ENCODE measurements around the gene NAB1.

Gene NAB1

GRCh38 chr2:190718652-190719526 is 70.0 kb downstream of the NAB1 start:
- H3K9me3 ChIP-seq (replicated peaks; ENCODE audit: low read length) = no peaks in the 10 kb centered on the region
- no peaks in the 10 kb centered on the region for H3K36me3 ChIP-seq (ENCODE audit: insufficient read depth, low read length)
- H3K4me1 ChIP-seq (ENCODE audit: control insufficient read depth, insufficient read depth, low read length) = peaks cover 10% of the 10 kb centered on the region
- H3K4me3 ChIP-seq (ENCODE audit: low read length) = no peak overlapping the region
- peaks cover 4% of the 10 kb centered on the region for H3K27me3 ChIP-seq (ENCODE audit: control insufficient read depth, insufficient read depth, low read length)
- peak overlapping the region; percentile 63 for H3K4me2 ChIP-seq (ENCODE audit: low read length)
- no peak overlapping the region for H3K9ac ChIP-seq (ENCODE audit: low read depth, low read length)

DNA sequence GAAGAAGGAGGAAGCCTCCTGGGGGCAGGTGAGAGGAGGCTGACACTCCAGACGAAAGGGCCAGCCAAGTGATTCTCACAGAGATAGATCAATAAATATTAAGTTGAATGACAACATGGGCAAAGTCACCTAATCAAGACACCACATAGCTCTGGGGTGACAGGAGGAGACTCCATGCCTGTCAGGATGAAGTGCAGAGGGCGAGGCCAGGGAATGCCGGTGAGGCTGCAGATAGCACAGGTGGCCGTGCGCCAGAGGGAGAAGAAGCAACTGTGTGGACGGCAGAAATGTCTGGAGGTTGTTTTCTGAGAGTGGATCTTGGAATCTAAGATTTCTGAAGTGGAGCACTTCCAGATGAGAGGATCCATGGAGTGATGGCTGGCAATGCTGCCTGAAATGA is 71.4 kb downstream of the NAB1 start:
- Histone ChIP-seq H3K36me3 (ENCODE audit: insufficient read depth, low read length) (no peaks in the 10 kb centered on the region), H3K9me3 (replicated peaks; ENCODE audit: low read length) (no peaks in the 10 kb centered on the region), H3K4me1 (ENCODE audit: control insufficient read depth, insufficient read depth, low read length) (peaks cover 10% of the 10 kb centered on the region), H3K27me3 (ENCODE audit: control insufficient read depth, insufficient read depth, low read length) (peaks cover 4% of the 10 kb centered on the region), H3K4me3 (ENCODE audit: low read length) (no peak overlapping the region), H3K9ac (ENCODE audit: low read depth, low read length) (no peak overlapping the region), H3K4me2 (ENCODE audit: low read length) (no peak overlapping the region)

DNA sequence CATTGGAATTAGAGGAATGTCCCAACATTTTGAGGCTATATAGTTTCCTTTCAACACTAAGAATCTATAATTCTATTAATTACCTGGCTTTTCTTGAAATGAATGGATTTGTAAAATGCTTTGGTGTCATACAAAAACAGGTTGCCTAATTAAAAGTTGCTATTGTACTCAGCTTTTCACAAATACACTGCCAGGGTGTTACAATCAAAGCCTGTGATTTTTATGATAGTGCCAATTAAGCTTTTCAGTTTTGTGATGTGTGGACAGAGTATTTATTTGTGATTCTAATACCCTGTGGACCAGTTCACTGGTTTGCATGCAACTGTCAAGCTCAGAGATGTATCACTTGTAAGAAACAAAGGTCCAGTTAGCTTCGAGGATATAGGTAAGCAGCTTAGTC is 71.8 kb downstream of the NAB1 start:
- Histone ChIP-seq H3K9me3 (replicated peaks; ENCODE audit: low read length) (no peaks in the 10 kb centered on the region), H3K4me1 (ENCODE audit: control insufficient read depth, insufficient read depth, low read length) (peaks cover 10% of the 10 kb centered on the region), H3K27me3 (ENCODE audit: control insufficient read depth, insufficient read depth, low read length) (peaks cover 4% of the 10 kb centered on the region), H3K4me3 (ENCODE audit: low read length) (no peak overlapping the region), H3K36me3 (ENCODE audit: insufficient read depth, low read length) (no peaks in the 10 kb centered on the region), H3K4me2 (ENCODE audit: low read length) (no peak overlapping the region), H3K9ac (ENCODE audit: low read depth, low read length) (no peak overlapping the region)

- Histone ChIP-seq H3K4me2 (ENCODE audit: low read length) (no peak overlapping the region), H3K27me3 (ENCODE audit: control insufficient read depth, insufficient read depth, low read length) (peaks cover 7% of the 10 kb centered on the region), H3K4me3 (ENCODE audit: low read length) (no peak overlapping the region), H3K9me3 (replicated peaks; ENCODE audit: low read length) (no peaks in the 10 kb centered on the region), H3K36me3 (ENCODE audit: insufficient read depth, low read length) (no peaks in the 10 kb centered on the region), H3K4me1 (ENCODE audit: control insufficient read depth, insufficient read depth, low read length) (peaks cover 10% of the 10 kb centered on the region), H3K9ac (ENCODE audit: low read depth, low read length) (no peak overlapping the region)
Measured at GRCh38 chr2:190722061-190722759, 73.3 kb downstream of the NAB1 start.

DNA sequence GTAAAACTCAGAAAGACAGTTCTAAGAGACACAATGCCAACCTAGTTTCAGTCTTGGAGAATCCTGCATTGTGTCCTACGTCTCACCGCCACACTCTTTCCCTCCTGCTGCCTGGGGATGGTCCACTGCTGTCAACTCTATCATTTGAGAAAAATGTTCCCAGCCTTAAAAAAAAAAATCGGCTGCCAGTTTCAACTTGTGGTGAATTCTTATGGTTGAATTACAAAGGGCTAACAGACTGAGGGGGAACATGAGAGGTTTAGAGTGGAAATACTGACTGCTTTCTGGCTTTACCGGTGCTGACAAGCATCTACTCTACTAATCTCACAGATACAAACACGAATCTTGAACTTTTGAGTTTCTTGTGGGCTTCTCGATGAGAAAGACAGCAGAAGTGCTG is 74.0 kb downstream of the NAB1 start:
- H3K36me3 ChIP-seq (ENCODE audit: insufficient read depth, low read length) = no peaks in the 10 kb centered on the region
- no peak overlapping the region for H3K9ac ChIP-seq (ENCODE audit: low read depth, low read length)
- peaks cover 10% of the 10 kb centered on the region for H3K4me1 ChIP-seq (ENCODE audit: control insufficient read depth, insufficient read depth, low read length)
- peaks cover 7% of the 10 kb centered on the region for H3K27me3 ChIP-seq (ENCODE audit: control insufficient read depth, insufficient read depth, low read length)
- no peaks in the 10 kb centered on the region for H3K9me3 ChIP-seq (replicated peaks; ENCODE audit: low read length)
- no peak overlapping the region for H3K4me3 ChIP-seq (ENCODE audit: low read length)
- no peak overlapping the region for H3K4me2 ChIP-seq (ENCODE audit: low read length)

GRCh38 chr2:190723397-190724090 is 74.7 kb downstream of the NAB1 start:
- Histone ChIP-seq H3K27me3 (ENCODE audit: control insufficient read depth, insufficient read depth, low read length) (peaks cover 7% of the 10 kb centered on the region), H3K9ac (ENCODE audit: low read depth, low read length) (no peak overlapping the region), H3K4me1 (ENCODE audit: control insufficient read depth, insufficient read depth, low read length) (peaks cover 7% of the 10 kb centered on the region), H3K4me3 (ENCODE audit: low read length) (no peak overlapping the region), H3K4me2 (ENCODE audit: low read length) (no peak overlapping the region), H3K36me3 (ENCODE audit: insufficient read depth, low read length) (no peaks in the 10 kb centered on the region), H3K9me3 (replicated peaks; ENCODE audit: low read length) (no peaks in the 10 kb centered on the region)

DNA sequence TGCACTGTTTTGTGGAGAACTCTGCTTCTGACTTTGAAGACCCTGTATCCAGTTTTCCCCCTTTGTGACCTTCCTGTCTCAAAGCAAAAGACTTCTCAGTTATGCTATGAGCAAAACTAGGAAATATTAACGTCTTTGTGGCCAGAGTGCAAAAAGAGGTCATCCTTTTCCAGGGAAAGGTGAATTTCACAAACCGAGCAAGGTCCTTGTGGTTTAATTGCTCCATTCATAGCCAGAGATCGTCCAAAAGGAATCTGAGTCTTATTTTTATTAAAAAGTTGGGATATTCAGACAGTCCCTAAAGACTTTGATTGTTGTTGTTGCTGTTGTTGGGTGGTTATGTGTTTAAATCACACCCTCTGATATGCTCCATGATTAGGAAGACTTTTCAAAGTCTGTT is 77.4 kb downstream of the NAB1 start:
- Histone ChIP-seq H3K4me2 (ENCODE audit: low read length) (no peak overlapping the region), H3K27me3 (ENCODE audit: control insufficient read depth, insufficient read depth, low read length) (peaks cover 4% of the 10 kb centered on the region), H3K4me1 (ENCODE audit: control insufficient read depth, insufficient read depth, low read length) (no peaks in the 10 kb centered on the region), H3K9me3 (replicated peaks; ENCODE audit: low read length) (no peaks in the 10 kb centered on the region), H3K9ac (ENCODE audit: low read depth, low read length) (no peak overlapping the region), H3K4me3 (ENCODE audit: low read length) (no peak overlapping the region), H3K36me3 (ENCODE audit: insufficient read depth, low read length) (no peaks in the 10 kb centered on the region)

DNA sequence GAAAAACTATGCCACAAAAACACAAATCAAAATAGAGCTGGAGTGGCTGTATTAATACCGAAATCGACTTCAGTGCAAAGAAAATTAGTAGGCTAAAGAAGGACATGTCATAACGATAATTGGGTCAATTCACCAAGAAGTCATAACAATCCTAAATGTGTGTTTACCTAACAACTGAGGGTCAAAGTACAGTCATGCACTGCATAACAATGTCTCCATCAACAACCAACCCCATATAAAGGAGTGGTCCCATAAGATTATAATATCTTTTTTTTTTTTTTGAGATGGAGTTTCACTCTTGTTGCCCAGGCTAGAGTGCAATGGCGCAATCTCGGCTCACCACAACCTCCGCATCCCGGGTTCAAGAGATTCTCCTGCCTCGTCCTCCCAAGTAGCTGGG is 87.5 kb downstream of the NAB1 start:
- no peak overlapping the region for H3K4me2 ChIP-seq (ENCODE audit: low read length)
- H3K9me3 ChIP-seq (replicated peaks; ENCODE audit: low read length) = no peaks in the 10 kb centered on the region
- no peaks in the 10 kb centered on the region for H3K36me3 ChIP-seq (ENCODE audit: insufficient read depth, low read length)
- no peak overlapping the region for H3K9ac ChIP-seq (ENCODE audit: low read depth, low read length)
- peaks cover 3% of the 10 kb centered on the region for H3K27me3 ChIP-seq (ENCODE audit: control insufficient read depth, insufficient read depth, low read length)
- no peak overlapping the region for H3K4me3 ChIP-seq (ENCODE audit: low read length)
- no peaks in the 10 kb centered on the region for H3K4me1 ChIP-seq (ENCODE audit: control insufficient read depth, insufficient read depth, low read length)

GRCh38 chr2:190740449-190740848 is 91.6 kb downstream of the NAB1 start:
- Histone ChIP-seq H3K4me2 (ENCODE audit: low read length) (no peak overlapping the region), H3K9me3 (replicated peaks; ENCODE audit: low read length) (no peaks in the 10 kb centered on the region), H3K27me3 (ENCODE audit: control insufficient read depth, insufficient read depth, low read length) (peaks cover 3% of the 10 kb centered on the region), H3K9ac (ENCODE audit: low read depth, low read length) (no peak overlapping the region), H3K4me1 (ENCODE audit: control insufficient read depth, insufficient read depth, low read length) (no peaks in the 10 kb centered on the region), H3K36me3 (ENCODE audit: insufficient read depth, low read length) (no peaks in the 10 kb centered on the region), H3K4me3 (ENCODE audit: low read length) (no peak overlapping the region)
